Mesendoderm (in vitro differentiated cells): ENCODE measurements around the gene C20orf173.

Source experiments
- DNase-seq: peaks from one replicate; pipeline ENCODE4 v3.0.0; 2013
- H2AK5ac ChIP-seq: 2 replicates; pipeline ENCODE4 v1.6.1; 2013; ENCODE audit warnings: low read length, inconsistent platforms
- H2BK120ac ChIP-seq: 2 replicates; pipeline ENCODE4 v1.6.1; 2013; ENCODE audit warnings: low read depth, mild to moderate bottlenecking, low read length, moderate library complexity, mixed read lengths
- H2BK15ac ChIP-seq: replicated peaks from 2 replicates; pipeline ENCODE4 v1.6.1; 2013; ENCODE audit warnings: low read depth, mild to moderate bottlenecking, moderate library complexity
- H2BK5ac ChIP-seq: 2 replicates; pipeline ENCODE4 v1.6.1; 2013; ENCODE audit warnings: low read length, inconsistent platforms
- H3K18ac ChIP-seq: 2 replicates; pipeline ENCODE4 v1.6.1; 2013; ENCODE audit warnings: mild to moderate bottlenecking, low read length, mixed read lengths
- H3K23ac ChIP-seq: one replicate; pipeline ENCODE4 v1.6.1; 2013; ENCODE audit warnings: low read length
- H3K27ac ChIP-seq: 2 replicates; pipeline ENCODE4 v1.5.1; 2013; ENCODE audit warnings: low read depth, mild to moderate bottlenecking, inconsistent platforms, low read length, moderate library complexity
- H3K27me3 ChIP-seq: 2 replicates; pipeline ENCODE4 v1.6.1; 2013; ENCODE audit warnings: low read length, control low read depth, mild to moderate bottlenecking, inconsistent platforms; ENCODE audit not compliant: insufficient read depth, poor library complexity
- H3K36me3 ChIP-seq: 2 replicates; pipeline ENCODE4 v1.6.1; 2013; ENCODE audit warnings: low read length, inconsistent platforms; ENCODE audit not compliant: control insufficient read depth, insufficient read depth
- H3K4ac ChIP-seq: one replicate; pipeline ENCODE4 v1.6.1; 2013; ENCODE audit warnings: low read depth, mild to moderate bottlenecking, low read length, moderate library complexity
- H3K4me1 ChIP-seq: 2 replicates; pipeline ENCODE4 v1.6.1; 2013; ENCODE audit warnings: low read depth, low read length, inconsistent platforms; ENCODE audit not compliant: control insufficient read depth
- H3K4me2 ChIP-seq: 2 replicates; pipeline ENCODE4 v1.6.1; 2013; ENCODE audit warnings: low read length
- H3K4me3 ChIP-seq: 2 replicates; pipeline ENCODE4 v1.5.1; 2013; ENCODE audit warnings: mild to moderate bottlenecking, low read length
- H3K56ac ChIP-seq: one replicate; pipeline ENCODE4 v1.6.1; 2013; ENCODE audit warnings: low read length
- H3K79me1 ChIP-seq: 2 replicates; pipeline ENCODE4 v1.6.1; 2013; ENCODE audit warnings: low read length, inconsistent platforms
- H3K79me2 ChIP-seq: 2 replicates; pipeline ENCODE4 v1.6.1; 2013; ENCODE audit warnings: mild to moderate bottlenecking, low read length; ENCODE audit not compliant: control insufficient read depth, insufficient read depth
- H3K9ac ChIP-seq: 2 replicates; pipeline ENCODE4 v1.6.1; 2013; ENCODE audit warnings: low read length, inconsistent platforms
- H4K5ac ChIP-seq: one replicate; pipeline ENCODE4 v1.6.1; 2013; ENCODE audit warnings: low read length
- H4K8ac ChIP-seq: one replicate; pipeline ENCODE4 v1.6.1; 2013; ENCODE audit warnings: low read depth, mild to moderate bottlenecking, control low read depth, low read length, moderate library complexity
- WGBS: extraction: QIAGEN DNeasy Blood & Tissue Kit; methylation state at CpG from one replicate; pipeline ENCODE4 v1.1.7; 2013; ENCODE audit warnings: low lambda C conversion rate, missing lambda C conversion rate; ENCODE audit not compliant: insufficient coverage; ENCODE audit errors: extremely low coverage; 5-methylcytosine and 5-hydroxymethylcytosine counted together

C20orf173 gene

GRCh38 chr20:35571555-35571954, 42.1 kb upstream of the C20orf173 start:
- no peak overlapping the region for H2BK5ac ChIP-seq
- H2BK15ac ChIP-seq: no peak overlapping the region
- H4K5ac ChIP-seq: no peak overlapping the region
- no peak overlapping the region for H3K56ac ChIP-seq
- H2BK120ac ChIP-seq: no peak overlapping the region
- H3K23ac ChIP-seq: no peak overlapping the region
- H3K4me2 ChIP-seq: no peak overlapping the region
- no peaks in the 10 kb centered on the region for H3K79me1 ChIP-seq
- H3K27me3 ChIP-seq: no peaks in the 10 kb centered on the region
- H3K4me3 ChIP-seq: no peak overlapping the region
- no peak overlapping the region for H3K18ac ChIP-seq
- H3K9ac ChIP-seq: no peak overlapping the region
- H3K4ac ChIP-seq: no peak overlapping the region
- H3K27ac ChIP-seq: no peak overlapping the region
- no peak overlapping the region for H4K8ac ChIP-seq
- no peaks in the 10 kb centered on the region for H3K79me2 ChIP-seq
- H3K4me1 ChIP-seq: no peaks in the 10 kb centered on the region
- no peaks in the 10 kb centered on the region for H3K36me3 ChIP-seq
- no peak overlapping the region for H2AK5ac ChIP-seq
- DNase-seq: no peak

GRCh38 chr20:35568645-35569044, 39.2 kb upstream of the C20orf173 start:
- H3K4me3 ChIP-seq: no peak overlapping the region
- H3K4me1 ChIP-seq: no peaks in the 10 kb centered on the region
- no CpG with 5 or more reads among the region's 2 CpGs for WGBS
- no peaks in the 10 kb centered on the region for H3K79me1 ChIP-seq
- H3K27ac ChIP-seq: no peak overlapping the region
- H3K18ac ChIP-seq: no peak overlapping the region
- H4K8ac ChIP-seq: no peak overlapping the region
- no peak overlapping the region for H2BK120ac ChIP-seq
- no peak overlapping the region for H3K4me2 ChIP-seq
- H3K79me2 ChIP-seq: no peaks in the 10 kb centered on the region
- H3K9ac ChIP-seq: no peak overlapping the region
- H3K4ac ChIP-seq: no peak overlapping the region
- H2AK5ac ChIP-seq: no peak overlapping the region
- H3K23ac ChIP-seq: no peak overlapping the region
- H3K36me3 ChIP-seq: no peaks in the 10 kb centered on the region
- H2BK15ac ChIP-seq: no peak overlapping the region
- no peak overlapping the region for H3K56ac ChIP-seq
- no peak overlapping the region for H2BK5ac ChIP-seq
- H4K5ac ChIP-seq: no peak overlapping the region
- no peaks in the 10 kb centered on the region for H3K27me3 ChIP-seq
- DNase-seq: peak; percentile 73

- no CpG with 5 or more reads among the region's 7 CpGs for WGBS
- H3K79me1 ChIP-seq: no peaks in the 10 kb centered on the region
- no peak overlapping the region for H4K8ac ChIP-seq
- no peak overlapping the region for H3K18ac ChIP-seq
- no peak overlapping the region for H3K23ac ChIP-seq
- no peaks in the 10 kb centered on the region for H3K36me3 ChIP-seq
- H3K4ac ChIP-seq: no peak overlapping the region
- H2BK120ac ChIP-seq: no peak overlapping the region
- H2AK5ac ChIP-seq: no peak overlapping the region
- H3K56ac ChIP-seq: no peak overlapping the region
- no peak overlapping the region for H2BK5ac ChIP-seq
- DNase-seq: no peak
- no peaks in the 10 kb centered on the region for H3K27me3 ChIP-seq
- no peak overlapping the region for H3K4me3 ChIP-seq
- H3K4me2 ChIP-seq: no peak overlapping the region
- no peak overlapping the region for H2BK15ac ChIP-seq
- H3K9ac ChIP-seq: no peak overlapping the region
- no peak overlapping the region for H3K27ac ChIP-seq
- H3K4me1 ChIP-seq: no peaks in the 10 kb centered on the region
- H4K5ac ChIP-seq: no peak overlapping the region
- no peaks in the 10 kb centered on the region for H3K79me2 ChIP-seq
These were observed 35.5 kb upstream of the C20orf173 start for GRCh38 chr20:35564905-35565304.

- Histone ChIP-seq H3K18ac (no peak overlapping the region), H3K23ac (no peak overlapping the region), H2BK15ac (no peak overlapping the region), H3K9ac (no peak overlapping the region), H3K36me3 (no peaks in the 10 kb centered on the region), H3K4me1 (no peaks in the 10 kb centered on the region), H4K8ac (no peak overlapping the region), H2AK5ac (no peak overlapping the region), H3K4ac (no peak overlapping the region), H3K27me3 (no peaks in the 10 kb centered on the region), H3K4me2 (no peak overlapping the region), H3K27ac (no peak overlapping the region), H2BK120ac (no peak overlapping the region), H3K79me1 (no peaks in the 10 kb centered on the region), H3K56ac (no peak overlapping the region), H3K4me3 (no peak overlapping the region), H3K79me2 (no peaks in the 10 kb centered on the region), H2BK5ac (no peak overlapping the region), H4K5ac (no peak overlapping the region)
- DNase-seq: no peak
- WGBS: no CpG with 5 or more reads among the region's 10 CpGs
These were observed 34.4 kb upstream of the C20orf173 start for GRCh38 chr20:35563834-35564233.

- no CpG with 5 or more reads among the region's 10 CpGs for WGBS
These were observed 33.2 kb upstream of the C20orf173 start for GRCh38 chr20:35562541-35563110.

GRCh38 chr20:35561671-35562070, 32.2 kb upstream of the C20orf173 start:
- Histone ChIP-seq H2BK5ac (no peak overlapping the region), H3K4me1 (no peaks in the 10 kb centered on the region), H3K56ac (no peak overlapping the region), H3K36me3 (peaks cover 1% of the 10 kb centered on the region), H3K18ac (no peak overlapping the region), H4K8ac (no peak overlapping the region), H2BK120ac (no peak overlapping the region), H3K23ac (no peak overlapping the region), H3K79me1 (no peaks in the 10 kb centered on the region), H3K4me2 (no peak overlapping the region), H4K5ac (no peak overlapping the region), H2AK5ac (no peak overlapping the region), H3K4ac (no peak overlapping the region), H3K27me3 (no peaks in the 10 kb centered on the region), H3K4me3 (no peak overlapping the region), H3K79me2 (no peaks in the 10 kb centered on the region), H3K27ac (no peak overlapping the region), H2BK15ac (no peak overlapping the region), H3K9ac (no peak overlapping the region)
- no CpG with 5 or more reads among the region's 5 CpGs for WGBS
- DNase-seq: peak; percentile 30

More at GRCh38 chr20:35562541-35563110, 33.2 kb upstream of the C20orf173 start:
- H3K56ac ChIP-seq: no peak overlapping the region
- no peak overlapping the region for H3K4me2 ChIP-seq
- DNase-seq: no peak
- H2BK120ac ChIP-seq: no peak overlapping the region
- H3K27me3 ChIP-seq: no peaks in the 10 kb centered on the region
- H4K5ac ChIP-seq: no peak overlapping the region
- no peak overlapping the region for H2AK5ac ChIP-seq
- no peak overlapping the region for H3K23ac ChIP-seq
- no peak overlapping the region for H3K9ac ChIP-seq
- H2BK15ac ChIP-seq: no peak overlapping the region
- H3K36me3 ChIP-seq: no peaks in the 10 kb centered on the region
- H3K18ac ChIP-seq: no peak overlapping the region
- H4K8ac ChIP-seq: no peak overlapping the region
- no peaks in the 10 kb centered on the region for H3K79me1 ChIP-seq
- H3K27ac ChIP-seq: no peak overlapping the region
- no peak overlapping the region for H3K4ac ChIP-seq
- no peak overlapping the region for H3K4me3 ChIP-seq
- no peaks in the 10 kb centered on the region for H3K4me1 ChIP-seq
- no peaks in the 10 kb centered on the region for H3K79me2 ChIP-seq
- no peak overlapping the region for H2BK5ac ChIP-seq
